HG02852 (cell line): ENCODE measurements around the gene CRYGB.
A peak's percentile ranks its signal among the peaks of the same experiment; 100 is the strongest.

ENCODE experiments used
- ATAC-seq: cut with Tn5 transposase; IDR thresholded peaks from one replicate; pipeline ENCODE4 v1.9.1; 2021; ENCODE audit warnings: mild to moderate bottlenecking, moderate library complexity; ENCODE audit not compliant: unreplicated experiment

The CRYGB gene

GRCh38 chr2:208146006-208146405, at the start of gene CRYGB:
TSS of gene CRYGB (minus strand) at chr2:208146158. CDS start at chr2:208146120, 38 bp downstream.
- ATAC-seq, result no peak

- ATAC-seq, result no peak
These were observed 49.6 kb upstream of the CRYGB start for GRCh38 chr2:208195531-208195930.

GRCh38 chr2:208192611-208193236, 46.8 kb upstream of the CRYGB start:
- ATAC-seq, result no peak

- no peak for ATAC-seq
These were observed 44.0 kb upstream of the CRYGB start, which contains the start of gene C2orf80 for GRCh38 chr2:208189810-208190503. TSS of gene C2orf80 (minus strand) at chr2:208190030. CDS start at chr2:208186986, 3,044 bp downstream.

GRCh38 chr2:208189069-208189809, 43.3 kb upstream of the CRYGB start:
- no peak for ATAC-seq

- ATAC-seq, result no peak
These were observed 40.9 kb upstream of the CRYGB start for GRCh38 chr2:208186893-208187292.

- no peak for ATAC-seq
These were observed 40.5 kb upstream of the CRYGB start for GRCh38 chr2:208186465-208186864.

GRCh38 chr2:208183972-208184705, 38.2 kb upstream of the CRYGB start:
- ATAC-seq, result no peak

GRCh38 chr2:208183526-208183925, 37.6 kb upstream of the CRYGB start:
- ATAC-seq, result no peak

GRCh38 chr2:208182835-208183234, 36.9 kb upstream of the CRYGB start:
- no peak for ATAC-seq

- ATAC-seq, result no peak
These were observed 33.2 kb upstream of the CRYGB start for GRCh38 chr2:208179028-208179609.

GRCh38 chr2:208175840-208176153, 29.8 kb upstream of the CRYGB start:
- ATAC-seq, result no peak

GRCh38 chr2:208175069-208175839, 29.3 kb upstream of the CRYGB start:
- ATAC-seq, result peak; percentile 100

GRCh38 chr2:208174144-208174543, 28.2 kb upstream of the CRYGB start:
- ATAC-seq, result no peak

- ATAC-seq, result no peak
These were observed 26.2 kb upstream of the CRYGB start for GRCh38 chr2:208172125-208172524.

GRCh38 chr2:208164951-208165755, 19.2 kb upstream of the CRYGB start:
- no peak for ATAC-seq

- ATAC-seq, result no peak
These were observed 17.5 kb upstream of the CRYGB start, which contains the start of gene CRYGA for GRCh38 chr2:208163489-208163888. TSS of gene CRYGA (minus strand) at chr2:208163589. CDS start at chr2:208163556, 33 bp downstream.

GRCh38 chr2:208156439-208156838, 10.5 kb upstream of the CRYGB start:
- ATAC-seq, result no peak

- ATAC-seq, result no peak
These were observed 7.2 kb upstream of the CRYGB start for GRCh38 chr2:208153156-208153555.
